ENCODE measurements around the gene IQSEC1.

IQSEC1 gene

GRCh38 chr3:13013994-13014754 is 59.1 kb downstream of the IQSEC1 start:
- DNase-seq, result no peak

GRCh38 chr3:13013566-13013965 is 59.7 kb downstream of the IQSEC1 start:
- no peak for DNase-seq

- no peak for DNase-seq
Measured at GRCh38 chr3:13013151-13013561, 60.1 kb downstream of the IQSEC1 start.

- DNase-seq, result no peak
Measured at GRCh38 chr3:13012221-13012691, 61.0 kb downstream of the IQSEC1 start.

- DNase-seq, result no peak
Measured at GRCh38 chr3:13011573-13012220, 61.5 kb downstream of the IQSEC1 start.

GRCh38 chr3:13010780-13011572 is 62.3 kb downstream of the IQSEC1 start:
- DNase-seq, result no peak

- no peak for DNase-seq
Measured at GRCh38 chr3:13009946-13010315, 63.3 kb downstream of the IQSEC1 start.

GRCh38 chr3:13009132-13009945 is 63.9 kb downstream of the IQSEC1 start:
- no peak for DNase-seq

GRCh38 chr3:13008155-13008995 is 64.9 kb downstream of the IQSEC1 start:
- DNase-seq, result no peak

GRCh38 chr3:13007251-13007941 is 65.8 kb downstream of the IQSEC1 start:
- no peak for DNase-seq

- DNase-seq, result no peak
Measured at GRCh38 chr3:13006216-13006990, 66.8 kb downstream of the IQSEC1 start.

- no peak for DNase-seq
Measured at GRCh38 chr3:13005301-13005700, 67.9 kb downstream of the IQSEC1 start.

- no peak for DNase-seq
Measured at GRCh38 chr3:13004376-13004775, 68.9 kb downstream of the IQSEC1 start.

- no peak for DNase-seq
Measured at GRCh38 chr3:13003608-13004007, 69.6 kb downstream of the IQSEC1 start.

GRCh38 chr3:13002398-13003124 is 70.7 kb downstream of the IQSEC1 start:
- DNase-seq, result no peak

GRCh38 chr3:12999147-13000140 is 73.8 kb downstream of the IQSEC1 start:
- DNase-seq, result no peak

GRCh38 chr3:12998648-12999047 is 74.6 kb downstream of the IQSEC1 start:
- DNase-seq, result no peak

GRCh38 chr3:12997387-12997786 is 75.8 kb downstream of the IQSEC1 start:
- no peak for DNase-seq

- no peak for DNase-seq
Measured at GRCh38 chr3:12996181-12996506, 77.1 kb downstream of the IQSEC1 start.

Measured in NCI-H774 (cell line).